T-helper 2 cell treated with Interferon-gamma antibody and Interleukin-4, amounts not matched to agents 5 μg/mL and 100 μg/mL, for 36 hours (primary cell): Measurements from ENCODE around the gene GMNN.

Source experiments
- DNase-seq: peaks from one replicate; pipeline ENCODE4 v3.0.0; 2021; ENCODE audit warnings: low spot score
- H3K27ac Mint-ChIP-seq: one replicate; pipeline ENCODE4 v1.8.0; 2021; ENCODE audit warnings: mild to moderate bottlenecking, mixed read lengths
- H3K27me3 Mint-ChIP-seq: one replicate; pipeline ENCODE4 v1.8.0; 2021; ENCODE audit warnings: low read depth, mixed read lengths
- H3K36me3 Mint-ChIP-seq: one replicate; pipeline ENCODE4 v1.8.0; 2021; ENCODE audit warnings: low read depth, mixed read lengths
- H3K4me1 Mint-ChIP-seq: one replicate; pipeline ENCODE4 v1.8.0; 2021; ENCODE audit warnings: low read depth, mixed read lengths
- H3K4me3 Mint-ChIP-seq: one replicate; pipeline ENCODE4 v1.8.0; 2022; ENCODE audit warnings: mild to moderate bottlenecking, moderate library complexity, mixed read lengths
- H3K9me3 Mint-ChIP-seq: one replicate; pipeline ENCODE4 v1.8.0; 2021; ENCODE audit warnings: mixed read lengths

GMNN gene

GRCh38 chr6:24833711-24834386 is 59.1 kb downstream of the GMNN start:
- no peak for DNase-seq
- no peaks in the 10 kb centered on the region for H3K27me3 Mint-ChIP-seq
- peaks cover 6% of the 10 kb centered on the region for H3K9me3 Mint-ChIP-seq
- no peak overlapping the region for H3K27ac Mint-ChIP-seq
- H3K4me1 Mint-ChIP-seq: peaks cover 3% of the 10 kb centered on the region
- peaks cover 83% of the 10 kb centered on the region for H3K36me3 Mint-ChIP-seq
- no peak overlapping the region for H3K4me3 Mint-ChIP-seq
